Measurements from ENCODE around the gene TMEM190.
"Not testable (repeated sequence)": the region's sequence is repeated elsewhere in the genome, so short reads cannot be mapped to it uniquely, and the experiment has no call there.

The TMEM190 gene

DNA sequence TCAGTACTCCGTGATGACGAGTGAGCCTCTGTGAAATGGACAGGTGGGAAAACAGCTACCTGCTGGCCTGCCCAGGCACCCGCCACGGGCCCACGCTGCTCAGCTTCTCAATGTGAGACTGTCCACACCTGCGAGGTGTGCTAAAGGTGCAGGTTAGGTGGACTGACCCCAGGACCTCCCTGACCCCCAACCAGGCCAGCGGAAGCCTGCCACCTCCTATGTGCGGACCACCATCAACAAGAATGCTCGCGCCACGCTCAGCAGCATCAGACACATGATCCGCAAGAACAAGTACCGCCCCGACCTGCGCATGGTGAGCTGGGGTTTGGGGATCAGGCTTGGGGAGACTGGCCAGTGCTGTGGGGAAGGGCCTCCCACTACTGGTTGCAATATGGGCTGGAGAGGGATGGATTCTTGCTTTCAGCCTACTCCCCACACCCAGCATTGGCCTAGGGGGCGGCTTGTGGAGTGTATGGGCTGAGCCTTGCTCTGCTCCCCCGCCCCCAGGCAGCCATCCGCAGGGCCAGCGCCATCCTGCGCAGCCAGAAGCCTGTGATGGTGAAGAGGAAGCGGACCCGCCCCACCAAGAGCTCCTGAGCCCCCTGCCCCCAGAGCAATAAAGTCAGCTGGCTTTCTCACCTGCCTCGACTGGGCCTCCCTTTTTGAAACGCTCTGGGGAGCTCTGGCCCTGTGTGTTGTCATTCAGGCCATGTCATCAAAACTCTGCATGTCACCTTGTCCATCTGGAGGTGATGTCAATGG, 11.3 kb downstream of the TMEM190 start:
- Mint-ChIP-seq H3K27ac (no peak overlapping the region), H3K9me3 (no peaks in the 10 kb centered on the region), H3K4me1 (ENCODE audit: low read depth) (peaks cover 29% of the 10 kb centered on the region), H3K36me3 (ENCODE audit: low read depth) (peaks cover 44% of the 10 kb centered on the region), H3K27me3 (ENCODE audit: low read depth) (no peaks in the 10 kb centered on the region), H3K4me3 (peak overlapping the region; percentile 98)

DNA sequence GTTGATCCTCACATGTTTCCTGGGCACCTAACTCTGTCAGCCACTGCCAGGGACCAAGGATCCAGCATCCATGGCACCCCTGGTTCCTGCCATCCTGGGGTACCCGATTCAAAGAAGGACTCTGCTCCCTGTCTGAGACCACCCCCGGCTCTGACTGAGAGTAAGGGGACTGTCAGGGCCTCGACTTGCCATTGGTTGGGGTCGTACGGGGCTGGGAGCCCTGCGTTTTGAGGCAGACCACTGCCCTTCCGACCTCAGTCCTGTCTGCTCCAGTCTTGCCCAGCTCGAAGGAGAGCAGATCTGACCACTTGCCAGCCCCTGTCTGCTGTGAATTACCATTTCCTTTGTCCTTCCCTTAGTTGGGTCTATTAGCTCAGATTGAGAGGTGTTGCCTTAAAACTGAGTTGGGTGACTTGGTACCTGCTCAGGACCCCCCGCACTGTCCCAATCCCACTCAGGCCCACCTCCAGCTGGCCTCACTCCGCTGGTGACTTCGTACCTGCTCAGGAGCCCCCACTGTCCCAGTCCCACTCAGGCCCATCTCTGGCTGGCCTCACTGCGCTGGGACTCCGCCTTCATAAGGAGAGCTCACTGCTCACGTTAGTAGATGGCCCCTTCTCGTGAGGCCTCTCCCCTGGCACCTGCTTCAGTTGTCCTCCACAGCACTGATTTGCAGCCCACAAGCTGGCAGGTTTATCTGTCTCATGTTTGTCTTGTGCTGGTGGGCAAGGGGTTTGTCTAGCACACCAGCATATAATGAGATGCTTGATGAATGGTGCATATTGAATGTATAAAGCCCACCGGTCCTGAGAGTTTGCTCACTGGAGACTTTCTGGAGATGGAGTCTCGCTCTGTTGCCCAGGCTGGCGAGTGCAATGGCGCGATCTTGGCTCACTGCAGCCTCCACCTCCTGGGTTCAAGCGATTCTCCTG, 13.0 kb downstream of the TMEM190 start:
- peak overlapping the region; percentile 14 for H3K4me3 Mint-ChIP-seq
- H3K36me3 Mint-ChIP-seq (ENCODE audit: low read depth), result peaks cover 44% of the 10 kb centered on the region
- H3K27ac Mint-ChIP-seq, result no peak overlapping the region
- peaks cover 20% of the 10 kb centered on the region for H3K4me1 Mint-ChIP-seq (ENCODE audit: low read depth)
- H3K9me3 Mint-ChIP-seq, result no peaks in the 10 kb centered on the region
- H3K27me3 Mint-ChIP-seq (ENCODE audit: low read depth), result no peaks in the 10 kb centered on the region

- H3K36me3 Mint-ChIP-seq (ENCODE audit: low read depth), result peaks cover 44% of the 10 kb centered on the region
- no peaks in the 10 kb centered on the region for H3K9me3 Mint-ChIP-seq
- peaks cover 16% of the 10 kb centered on the region for H3K4me1 Mint-ChIP-seq (ENCODE audit: low read depth)
- no peak overlapping the region for H3K4me3 Mint-ChIP-seq
- H3K27ac Mint-ChIP-seq, result no peak overlapping the region
- H3K27me3 Mint-ChIP-seq (ENCODE audit: low read depth), result no peaks in the 10 kb centered on the region
Measured at GRCh38 chr19:55390461-55390880, 13.8 kb downstream of the TMEM190 start.

DNA sequence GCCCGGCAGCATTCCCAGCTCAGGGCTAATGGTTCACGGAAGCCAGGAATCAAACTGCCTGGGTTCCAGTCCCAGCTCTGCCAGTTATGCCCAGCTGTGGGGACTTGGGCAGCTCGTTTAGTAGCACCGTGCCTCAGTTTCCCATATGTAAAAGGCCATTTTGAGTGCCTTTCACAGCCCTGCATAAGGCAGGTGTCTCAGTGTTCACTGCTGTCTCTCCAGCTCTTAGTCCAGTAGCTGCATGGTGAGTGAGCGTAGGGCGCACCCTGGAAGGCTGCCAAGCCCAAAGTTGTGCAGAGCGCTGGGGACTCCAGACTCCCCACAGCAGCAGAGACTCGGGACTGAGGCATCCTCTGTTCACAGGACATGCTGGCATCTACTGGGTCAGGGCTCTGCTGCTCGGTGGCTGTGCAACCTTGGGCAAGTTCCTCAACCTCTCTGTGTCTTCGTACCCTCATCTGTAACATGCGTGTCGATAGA, 14.6 kb downstream of the TMEM190 start:
- Mint-ChIP-seq H3K4me1 (ENCODE audit: low read depth) (peaks cover 16% of the 10 kb centered on the region), H3K4me3 (no peak overlapping the region), H3K36me3 (ENCODE audit: low read depth) (peaks cover 39% of the 10 kb centered on the region), H3K27me3 (ENCODE audit: low read depth) (no peaks in the 10 kb centered on the region), H3K27ac (no peak overlapping the region), H3K9me3 (no peaks in the 10 kb centered on the region)

- H3K27ac Mint-ChIP-seq, result no peak overlapping the region
- peaks cover 12% of the 10 kb centered on the region for H3K4me1 Mint-ChIP-seq (ENCODE audit: low read depth)
- H3K36me3 Mint-ChIP-seq (ENCODE audit: low read depth), result peaks cover 31% of the 10 kb centered on the region
- no peaks in the 10 kb centered on the region for H3K9me3 Mint-ChIP-seq
- no peak overlapping the region for H3K4me3 Mint-ChIP-seq
- H3K27me3 Mint-ChIP-seq (ENCODE audit: low read depth), result no peaks in the 10 kb centered on the region
Measured at GRCh38 chr19:55391702-55392615, 15.3 kb downstream of the TMEM190 start.

GRCh38 chr19:55392820-55393761, 16.5 kb downstream of the TMEM190 start:
- H3K4me1 Mint-ChIP-seq (ENCODE audit: low read depth), result peaks cover 12% of the 10 kb centered on the region
- peaks cover 21% of the 10 kb centered on the region for H3K36me3 Mint-ChIP-seq (ENCODE audit: low read depth)
- no peaks in the 10 kb centered on the region for H3K9me3 Mint-ChIP-seq
- no peak overlapping the region for H3K27ac Mint-ChIP-seq
- no peak overlapping the region for H3K4me3 Mint-ChIP-seq
- no peaks in the 10 kb centered on the region for H3K27me3 Mint-ChIP-seq (ENCODE audit: low read depth)

GRCh38 chr19:55398200-55398925, 21.7 kb downstream of the TMEM190 start:
- Mint-ChIP-seq H3K4me1 (ENCODE audit: low read depth) (peaks cover 24% of the 10 kb centered on the region), H3K9me3 (no peaks in the 10 kb centered on the region), H3K4me3 (peak overlapping the region; percentile 19), H3K27ac (peak overlapping the region; percentile 77), H3K36me3 (ENCODE audit: low read depth) (peaks cover 27% of the 10 kb centered on the region), H3K27me3 (ENCODE audit: low read depth) (no peaks in the 10 kb centered on the region)

DNA sequence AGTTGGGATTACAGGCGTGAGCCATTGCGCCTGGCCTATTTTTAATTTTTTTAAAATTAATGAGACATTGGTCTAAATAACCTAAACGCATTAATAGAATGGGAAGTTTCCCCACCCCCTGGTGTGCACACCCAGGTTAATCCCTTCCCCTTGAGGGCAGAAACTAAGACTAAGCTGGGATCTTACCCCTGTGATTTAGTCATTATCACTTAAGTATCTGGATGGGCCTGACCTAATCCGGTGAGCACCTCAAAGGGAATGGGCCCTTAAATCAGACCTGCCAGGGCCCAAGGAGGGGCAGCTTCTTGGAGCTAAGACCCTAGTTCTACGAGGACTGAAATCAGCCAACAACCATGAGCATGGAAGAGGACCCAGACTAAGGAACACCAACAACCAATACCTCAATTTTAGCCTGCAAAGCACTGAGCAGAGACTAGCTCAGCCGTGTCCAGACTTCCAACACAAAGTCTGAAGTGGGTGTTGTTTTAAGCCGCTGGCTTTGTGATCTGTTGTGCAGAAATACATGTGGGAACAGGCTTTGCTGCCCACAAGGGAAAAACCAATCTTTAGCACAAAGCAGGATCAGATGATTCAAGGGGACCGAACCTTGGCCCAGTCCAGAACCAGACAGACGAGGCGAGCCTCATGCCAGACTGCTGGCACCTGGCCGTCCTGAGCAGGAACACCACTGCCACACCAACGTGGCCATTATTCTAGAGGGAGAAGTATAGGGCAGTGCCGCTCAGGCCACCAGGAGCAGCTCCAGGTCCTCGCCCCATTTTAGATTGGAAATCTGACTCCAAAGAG, 23.9 kb downstream of the TMEM190 start:
- no peak overlapping the region for H3K27ac Mint-ChIP-seq
- no peak overlapping the region for H3K4me3 Mint-ChIP-seq

DNA sequence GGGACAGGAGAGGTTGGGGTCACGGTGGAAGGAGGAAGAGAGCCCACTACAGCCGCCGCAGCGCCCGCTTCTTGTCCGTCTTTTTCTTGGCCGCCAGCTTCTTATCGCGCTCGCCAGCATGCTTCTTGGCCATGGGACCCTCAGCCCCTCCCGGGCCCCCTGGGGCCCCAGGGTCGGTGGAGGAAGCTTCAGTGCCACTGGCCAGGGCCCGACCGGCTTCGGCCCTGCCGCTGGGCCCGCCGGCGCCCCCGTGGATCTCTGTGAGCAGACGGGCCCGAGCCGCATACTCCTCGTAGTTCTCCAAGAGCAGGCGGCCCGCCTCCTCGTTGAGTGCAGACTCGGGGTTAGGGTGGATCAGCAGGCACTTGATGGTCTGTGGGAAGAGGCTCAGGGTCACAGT, 24.8 kb downstream of the TMEM190 start:
- not testable (repeated sequence) for H3K9me3 Mint-ChIP-seq; H3K27ac Mint-ChIP-seq; H3K27me3 Mint-ChIP-seq (ENCODE audit: low read depth); H3K4me3 Mint-ChIP-seq
- H3K36me3 Mint-ChIP-seq (ENCODE audit: low read depth), result peaks cover 43% of the 10 kb centered on the region
- peaks cover 38% of the 10 kb centered on the region for H3K4me1 Mint-ChIP-seq (ENCODE audit: low read depth)

More for the DNA sequence above, 23.9 kb downstream of the TMEM190 start:
- Mint-ChIP-seq H3K27me3 (ENCODE audit: low read depth) (no peaks in the 10 kb centered on the region), H3K4me1 (ENCODE audit: low read depth) (peaks cover 29% of the 10 kb centered on the region), H3K36me3 (ENCODE audit: low read depth) (peaks cover 34% of the 10 kb centered on the region), H3K9me3 (no peaks in the 10 kb centered on the region)

- Mint-ChIP-seq H3K27ac (no peak overlapping the region), H3K27me3 (ENCODE audit: low read depth) (no peaks in the 10 kb centered on the region), H3K36me3 (ENCODE audit: low read depth) (peaks cover 49% of the 10 kb centered on the region), H3K4me3 (no peak overlapping the region), H3K9me3 (no peaks in the 10 kb centered on the region), H3K4me1 (ENCODE audit: low read depth) (peaks cover 41% of the 10 kb centered on the region)
Measured at GRCh38 chr19:55402509-55402908, 25.9 kb downstream of the TMEM190 start.

GRCh38 chr19:55405638-55406037, 29.0 kb downstream of the TMEM190 start:
- H3K9me3 Mint-ChIP-seq, result peaks cover 12% of the 10 kb centered on the region

More at GRCh38 chr19:55405638-55406037, 29.0 kb downstream of the TMEM190 start:
- Mint-ChIP-seq H3K4me3 (peak overlapping the region; percentile 90), H3K27me3 (ENCODE audit: low read depth) (no peaks in the 10 kb centered on the region), H3K36me3 (ENCODE audit: low read depth) (peaks cover 41% of the 10 kb centered on the region), H3K27ac (peak overlapping the region; percentile 84), H3K4me1 (ENCODE audit: low read depth) (peaks cover 36% of the 10 kb centered on the region)

Measured in T-helper 1 cell treated with Interleukin-12 subunit alpha and Interleukin-12 subunit beta and Interleukin-4 antibody, amounts not matched to agents 30 μg/mL and 1 μg/mL, for 36 hours (primary cell).